Measurements from ENCODE around the gene KIAA1549.

The KIAA1549 gene

DNA sequence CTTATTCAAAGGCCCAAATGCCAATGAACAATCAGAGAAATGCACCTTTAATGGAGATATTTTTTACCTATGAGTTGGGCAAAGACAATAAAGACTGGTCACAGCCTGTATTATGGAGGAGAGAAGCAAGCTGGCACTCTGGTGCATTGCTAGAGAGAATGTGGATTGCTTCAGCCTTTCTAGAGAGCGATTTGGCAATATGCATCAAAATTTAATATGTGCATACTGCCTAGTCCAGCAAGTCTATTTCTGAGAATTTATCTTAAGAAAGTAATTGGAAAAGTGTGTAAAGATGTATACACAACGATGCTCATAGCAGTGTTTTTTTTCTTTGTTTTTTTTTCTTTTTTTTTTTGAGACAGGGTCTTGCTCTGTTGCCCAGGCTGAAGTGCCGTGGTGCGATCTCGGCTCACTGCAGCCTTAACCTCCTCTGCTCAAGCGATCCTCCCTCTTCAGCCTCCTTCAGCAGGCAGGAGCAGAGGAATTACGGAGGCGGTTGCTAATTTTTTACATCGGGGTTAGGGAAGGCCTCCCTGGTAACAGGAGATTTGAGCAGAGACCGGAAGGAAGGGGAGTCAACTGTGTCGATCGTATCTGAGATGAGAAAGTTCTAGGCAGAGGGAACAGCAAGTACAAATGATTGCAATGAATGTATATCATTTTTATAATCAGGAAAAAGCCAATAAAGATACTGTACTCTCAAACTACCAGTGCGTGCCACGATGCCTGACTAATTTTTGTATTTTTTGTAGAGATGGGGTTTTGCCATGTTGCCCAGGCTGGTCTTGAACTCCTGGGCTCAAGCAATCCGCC is 16.4 kb downstream of the KIAA1549 start:
- Histone ChIP-seq H3K4me1 (ENCODE audit: low read depth, poor library complexity, severe bottlenecking) (no peaks in the 10 kb centered on the region), H3K4me3 (IDR thresholded peaks at IDR 0.05; ENCODE audit: insufficient read depth, low read depth, low read length) (no peak overlapping the region), H3K27me3 (ENCODE audit: insufficient read depth, low read depth) (no peaks in the 10 kb centered on the region), H2AFZ (ENCODE audit: low read depth) (no peak overlapping the region), H4K20me1 (ENCODE audit: insufficient read depth) (no peaks in the 10 kb centered on the region), H3K36me3 (ENCODE audit: insufficient read depth) (no peaks in the 10 kb centered on the region), H3K27ac (no peak overlapping the region), H3K9ac (no peak overlapping the region), H3K79me2 (ENCODE audit: insufficient read depth, low read depth) (no peaks in the 10 kb centered on the region), H3K4me2 (no peak overlapping the region)
- TF ChIP-seq, protein P1, sequence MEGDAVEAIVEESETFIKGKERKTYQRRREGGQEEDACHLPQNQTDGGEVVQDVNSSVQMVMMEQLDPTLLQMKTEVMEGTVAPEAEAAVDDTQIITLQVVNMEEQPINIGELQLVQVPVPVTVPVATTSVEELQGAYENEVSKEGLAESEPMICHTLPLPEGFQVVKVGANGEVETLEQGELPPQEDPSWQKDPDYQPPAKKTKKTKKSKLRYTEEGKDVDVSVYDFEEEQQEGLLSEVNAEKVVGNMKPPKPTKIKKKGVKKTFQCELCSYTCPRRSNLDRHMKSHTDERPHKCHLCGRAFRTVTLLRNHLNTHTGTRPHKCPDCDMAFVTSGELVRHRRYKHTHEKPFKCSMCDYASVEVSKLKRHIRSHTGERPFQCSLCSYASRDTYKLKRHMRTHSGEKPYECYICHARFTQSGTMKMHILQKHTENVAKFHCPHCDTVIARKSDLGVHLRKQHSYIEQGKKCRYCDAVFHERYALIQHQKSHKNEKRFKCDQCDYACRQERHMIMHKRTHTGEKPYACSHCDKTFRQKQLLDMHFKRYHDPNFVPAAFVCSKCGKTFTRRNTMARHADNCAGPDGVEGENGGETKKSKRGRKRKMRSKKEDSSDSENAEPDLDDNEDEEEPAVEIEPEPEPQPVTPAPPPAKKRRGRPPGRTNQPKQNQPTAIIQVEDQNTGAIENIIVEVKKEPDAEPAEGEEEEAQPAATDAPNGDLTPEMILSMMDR (conservative IDR thresholded peaks at IDR 0.05; ENCODE audit: low read depth, low read length), result no peak

DNA sequence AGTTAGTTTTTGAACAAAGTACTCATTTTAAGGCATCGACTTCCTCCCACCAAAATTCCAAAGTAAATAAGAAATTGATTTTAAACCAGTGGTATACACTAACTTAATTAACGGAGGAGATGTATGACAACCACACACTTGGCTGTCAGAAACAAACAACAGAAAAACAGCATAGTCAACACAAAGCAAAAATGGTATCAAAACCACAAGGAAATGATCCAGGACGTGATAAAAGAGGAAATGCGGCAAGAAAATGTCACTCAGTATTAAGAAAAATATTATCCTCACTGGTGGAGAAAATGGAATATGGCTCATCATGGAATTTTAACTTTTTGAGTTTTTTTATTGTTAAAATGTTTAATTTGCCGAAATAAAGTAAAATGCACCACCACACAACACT is 17.5 kb downstream of the KIAA1549 start:
- H2AFZ ChIP-seq (ENCODE audit: low read depth), result no peak overlapping the region
- H3K4me3 ChIP-seq (IDR thresholded peaks at IDR 0.05; ENCODE audit: insufficient read depth, low read depth, low read length), result no peak overlapping the region
- no peak overlapping the region for H3K4me2 ChIP-seq
- H3K4me1 ChIP-seq (ENCODE audit: low read depth, poor library complexity, severe bottlenecking), result no peaks in the 10 kb centered on the region
- TF ChIP-seq, protein P1 (conservative IDR thresholded peaks at IDR 0.05; ENCODE audit: low read depth, low read length), result no peak
- H4K20me1 ChIP-seq (ENCODE audit: insufficient read depth), result no peaks in the 10 kb centered on the region
- no peak overlapping the region for H3K9ac ChIP-seq
- no peaks in the 10 kb centered on the region for H3K36me3 ChIP-seq (ENCODE audit: insufficient read depth)
- no peaks in the 10 kb centered on the region for H3K27me3 ChIP-seq (ENCODE audit: insufficient read depth, low read depth)
- H3K27ac ChIP-seq, result no peak overlapping the region
- no peaks in the 10 kb centered on the region; the same call in 1 of the 2 replicates for H3K79me2 ChIP-seq (ENCODE audit: insufficient read depth, low read depth)

DNA sequence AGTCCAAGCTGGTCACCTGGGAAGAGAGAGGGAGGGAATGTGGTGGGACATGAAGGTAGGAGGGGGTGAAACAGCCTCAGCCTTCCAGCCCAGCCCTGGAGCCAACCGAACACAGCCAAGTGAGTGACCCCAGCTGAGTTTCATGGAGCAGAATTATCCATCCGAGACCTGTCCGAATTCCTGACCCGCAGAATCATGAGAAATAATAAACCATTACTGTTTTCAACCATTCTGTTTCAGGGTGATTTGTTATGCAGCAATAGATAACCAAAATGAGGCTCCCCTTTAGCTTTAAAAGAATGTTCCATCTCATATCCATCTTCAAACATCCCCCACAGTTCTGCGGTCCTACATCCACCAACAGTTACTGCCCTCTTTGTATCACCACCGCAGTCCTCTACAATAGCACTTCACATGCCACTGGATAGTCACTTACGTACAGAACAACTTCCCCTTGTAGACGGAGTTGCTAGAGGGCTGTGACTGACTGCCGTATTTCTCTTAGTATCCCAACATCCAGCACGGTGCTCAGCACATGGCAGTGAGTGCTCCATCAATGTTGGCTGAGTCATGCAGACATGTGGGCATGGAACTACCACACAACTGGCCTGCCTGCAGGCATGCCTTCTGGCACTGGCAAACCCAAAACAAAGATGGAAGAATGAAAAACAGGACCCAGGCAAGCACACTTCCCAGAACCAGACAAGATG is 18.5 kb downstream of the KIAA1549 start:
- Histone ChIP-seq H3K4me2 (no peak overlapping the region), H3K79me2 (ENCODE audit: insufficient read depth, low read depth) (no peaks in the 10 kb centered on the region; the same call in 1 of the 2 replicates), H3K27me3 (ENCODE audit: insufficient read depth, low read depth) (no peaks in the 10 kb centered on the region), H4K20me1 (ENCODE audit: insufficient read depth) (no peaks in the 10 kb centered on the region), H3K4me3 (IDR thresholded peaks at IDR 0.05; ENCODE audit: insufficient read depth, low read depth, low read length) (no peak overlapping the region), H2AFZ (ENCODE audit: low read depth) (no peak overlapping the region), H3K36me3 (ENCODE audit: insufficient read depth) (no peaks in the 10 kb centered on the region), H3K4me1 (ENCODE audit: low read depth, poor library complexity, severe bottlenecking) (no peaks in the 10 kb centered on the region), H3K9ac (no peak overlapping the region), H3K27ac (no peak overlapping the region)
- TF ChIP-seq, protein P1 (conservative IDR thresholded peaks at IDR 0.05; ENCODE audit: low read depth, low read length), result no peak

DNA sequence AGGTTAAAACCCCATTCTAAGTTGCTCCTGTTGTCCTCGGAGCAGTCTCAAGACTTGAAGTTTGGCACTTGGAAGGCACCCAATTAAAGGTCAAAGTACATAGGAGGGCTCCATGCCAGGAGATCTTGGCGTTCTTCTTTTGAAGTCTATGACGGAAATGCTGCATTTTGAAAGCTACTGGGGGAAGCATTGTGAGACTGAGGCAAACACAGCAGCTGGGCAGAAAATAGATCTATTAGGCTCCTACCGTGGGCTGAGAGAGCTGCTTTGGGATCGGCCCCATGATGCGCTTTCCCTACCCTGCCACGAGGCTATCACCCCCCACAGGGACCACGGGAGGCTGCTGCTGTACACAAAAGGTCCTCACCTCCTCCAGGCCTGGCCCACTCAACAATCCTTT is 20.0 kb downstream of the KIAA1549 start:
- Histone ChIP-seq H3K27me3 (ENCODE audit: insufficient read depth, low read depth) (no peaks in the 10 kb centered on the region), H3K4me3 (IDR thresholded peaks at IDR 0.05; ENCODE audit: insufficient read depth, low read depth, low read length) (no peak overlapping the region), H3K9ac (no peak overlapping the region), H3K79me2 (ENCODE audit: insufficient read depth, low read depth) (no peaks in the 10 kb centered on the region; the same call in 1 of the 2 replicates), H3K36me3 (ENCODE audit: insufficient read depth) (no peaks in the 10 kb centered on the region), H3K27ac (no peak overlapping the region), H2AFZ (ENCODE audit: low read depth) (no peak overlapping the region), H3K4me2 (no peak overlapping the region), H3K4me1 (ENCODE audit: low read depth, poor library complexity, severe bottlenecking) (no peaks in the 10 kb centered on the region), H4K20me1 (ENCODE audit: insufficient read depth) (no peaks in the 10 kb centered on the region)
- TF ChIP-seq, protein P1 (conservative IDR thresholded peaks at IDR 0.05; ENCODE audit: low read depth, low read length), result no peak

Measured in KMS-11 (cell line).